Brain microvascular endothelial cell (primary cell): ENCODE data around the gene FBXW10B.
"Not testable (repeated sequence)": the region's sequence is repeated elsewhere in the genome, so short reads cannot be mapped to it uniquely, and the experiment has no call there.

ENCODE experiments used
- DNase-seq: peaks from one replicate; pipeline ENCODE4 v3.0.0-alpha.2; 2020
- H3K27ac ChIP-seq: fragments of 250-450 bp; sonication (Bioruptor Pico); 2 replicates; pipeline ENCODE4 v1.5.1; 2020; ENCODE audit warnings: mild to moderate bottlenecking, moderate library complexity
- H3K27me3 ChIP-seq: fragments of 250-450 bp; sonication (Bioruptor Pico); replicated peaks from 2 replicates; pipeline ENCODE4 v1.5.1; 2020; ENCODE audit warnings: mild to moderate bottlenecking
- H3K36me3 ChIP-seq: fragments of 250-450 bp; sonication (Bioruptor Pico); replicated peaks from 2 replicates; pipeline ENCODE4 v1.5.1; 2020; ENCODE audit warnings: mild to moderate bottlenecking
- H3K4me3 ChIP-seq: 2 replicates; pipeline ENCODE4 v1.5.1; 2011; ENCODE audit warnings: low read depth, mild to moderate bottlenecking, control low read depth, low read length, moderate library complexity
- in situ Hi-C: cut with HindIII; loops from 2 replicates; pipeline ENCODE4 v1.10.0; 2017; ENCODE audit warnings: low sequenced_read_pairs, low pct_ligation_motif_present

FBXW10B gene

DNA sequence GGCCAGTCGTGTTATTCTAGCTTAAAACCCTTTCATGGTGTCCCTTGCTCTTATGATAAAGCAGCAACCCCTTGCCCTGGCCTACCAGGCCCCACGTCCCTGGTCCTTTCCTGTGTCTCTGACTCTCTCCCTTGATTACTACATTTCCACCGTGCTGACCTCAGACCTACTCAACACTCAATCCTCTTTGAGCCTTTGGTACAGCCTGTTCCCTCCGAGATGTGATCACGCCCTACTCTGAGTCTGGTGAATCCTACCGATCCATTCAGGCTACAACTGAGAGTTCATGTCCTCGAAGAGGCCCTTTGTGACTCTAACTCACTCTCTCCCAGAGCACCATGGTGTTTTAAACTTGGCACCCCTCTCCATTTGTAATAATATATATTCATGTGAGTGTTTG, 10.5 kb upstream of the FBXW10B start:
- H3K27ac ChIP-seq, DNase-seq, H3K27me3 ChIP-seq, in situ Hi-C loops, H3K36me3 ChIP-seq, H3K4me3 ChIP-seq: not testable (repeated sequence)

DNA sequence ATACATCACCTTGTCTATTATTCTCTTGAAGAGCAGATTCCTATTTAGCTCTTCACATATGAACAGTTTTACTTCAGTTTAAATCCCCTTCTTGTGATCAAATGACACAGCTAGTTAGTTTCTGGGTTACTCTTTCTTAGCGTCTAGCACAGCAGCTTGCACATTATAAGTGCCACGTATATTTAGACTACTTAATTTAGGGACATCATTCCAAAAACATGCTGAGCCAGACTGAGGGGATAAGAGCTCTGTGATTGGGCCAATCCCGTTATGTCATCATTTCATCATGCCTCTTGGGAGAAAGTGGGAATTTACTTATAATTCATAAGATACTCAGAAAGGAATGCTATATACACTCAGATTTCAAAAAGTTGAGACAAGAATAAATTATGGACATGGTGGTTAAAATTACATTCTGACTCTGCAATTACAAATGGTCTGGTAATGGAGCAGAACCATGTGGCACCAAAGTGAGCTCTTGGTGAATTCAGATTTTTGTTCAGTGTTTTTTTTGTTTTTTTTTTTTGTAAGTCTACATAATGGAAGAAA, 4.2 kb upstream of the FBXW10B start:
- DNase-seq, H3K36me3 ChIP-seq, in situ Hi-C loops, H3K27ac ChIP-seq, H3K27me3 ChIP-seq, H3K4me3 ChIP-seq: not testable (repeated sequence)

DNA sequence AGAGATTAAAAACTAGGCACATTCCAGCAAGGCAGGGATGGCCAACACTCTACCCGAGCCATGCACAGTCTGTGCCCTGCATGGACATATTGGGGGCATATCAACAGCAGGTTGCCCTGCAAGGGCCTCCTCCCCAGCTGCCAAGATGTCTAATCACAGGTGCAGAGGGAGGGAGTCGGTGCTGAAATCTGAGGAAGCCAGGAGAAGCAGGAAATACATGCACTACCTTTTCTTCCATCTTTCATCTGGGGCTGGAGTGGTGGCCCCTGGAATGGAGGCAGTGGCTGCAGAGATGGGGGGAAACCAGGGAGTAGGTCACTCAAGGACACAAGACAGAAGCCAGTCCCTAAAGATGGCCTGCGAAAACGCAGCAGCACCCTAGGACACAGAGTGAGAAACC, 3.8 kb upstream of the FBXW10B start:
- H3K27me3 ChIP-seq, in situ Hi-C loops, H3K27ac ChIP-seq, H3K4me3 ChIP-seq, DNase-seq, H3K36me3 ChIP-seq: not testable (repeated sequence)

DNA sequence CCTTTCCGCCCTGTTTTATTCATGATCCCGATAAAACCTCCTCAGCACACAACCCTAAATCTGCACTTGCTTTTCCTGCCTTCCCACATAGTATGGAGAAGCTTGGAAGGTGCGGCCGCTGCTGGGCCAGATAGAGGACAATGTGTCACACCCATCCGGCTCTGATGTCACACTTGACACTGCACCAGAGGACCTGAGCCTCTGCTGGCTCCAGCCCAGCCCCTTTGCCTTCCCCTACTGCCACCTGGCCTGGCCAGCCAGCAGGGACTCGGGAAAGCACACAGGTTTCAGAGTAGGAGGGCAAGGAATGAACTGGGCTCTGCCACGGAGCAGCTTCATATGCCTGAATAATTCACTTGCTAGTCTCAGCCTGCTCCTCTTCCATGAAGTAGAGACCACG, 2.6 kb upstream of the FBXW10B start:
- DNase-seq, in situ Hi-C loops, H3K27me3 ChIP-seq, H3K27ac ChIP-seq, H3K36me3 ChIP-seq, H3K4me3 ChIP-seq: not testable (repeated sequence)

DNA sequence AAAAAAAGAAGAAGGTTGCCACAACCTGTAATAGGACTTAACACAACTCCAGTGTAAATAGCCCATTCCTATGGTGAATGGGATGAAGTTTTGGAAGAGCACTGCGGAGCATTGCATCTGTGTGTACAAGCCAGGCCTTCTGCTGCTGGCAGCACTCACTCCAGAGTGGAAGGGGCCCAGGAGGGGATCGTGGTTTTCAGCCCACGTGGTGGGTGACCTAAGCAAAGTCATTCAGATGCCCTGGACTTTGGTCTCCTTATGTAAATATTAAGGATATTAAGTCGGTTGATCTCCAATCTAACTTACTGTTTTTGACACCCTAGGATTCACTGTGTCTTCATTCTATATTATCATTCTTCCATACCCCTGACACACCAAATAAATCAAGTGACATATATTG, 2.7 kb downstream of the FBXW10B start:
- not testable (repeated sequence) for DNase-seq

DNA sequence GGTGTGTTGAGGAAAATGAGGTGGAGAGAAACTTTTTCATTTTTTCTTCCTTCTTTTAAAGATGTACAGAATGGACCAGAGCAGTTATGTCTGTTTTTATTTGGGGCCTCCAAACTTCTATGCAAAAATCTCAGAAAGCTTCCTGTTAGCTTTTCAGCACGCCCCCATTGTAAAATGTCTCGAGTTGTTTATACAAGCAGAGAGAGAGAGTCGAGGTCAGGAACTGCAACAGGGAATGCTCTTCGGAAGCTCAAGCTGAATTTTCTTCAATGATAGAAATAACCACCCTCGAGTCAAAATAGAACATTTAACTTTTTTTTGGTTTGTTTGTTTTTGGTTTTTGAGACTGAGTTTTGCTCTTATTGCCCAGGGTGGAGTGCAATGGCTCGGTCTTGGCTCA, 3.7 kb downstream of the FBXW10B start:
- H3K36me3 ChIP-seq, H3K27me3 ChIP-seq, in situ Hi-C loops, DNase-seq, H3K4me3 ChIP-seq, H3K27ac ChIP-seq: not testable (repeated sequence)

More for the DNA sequence above, 2.7 kb downstream of the FBXW10B start:
- H3K36me3 ChIP-seq, H3K27ac ChIP-seq, H3K27me3 ChIP-seq, in situ Hi-C loops, H3K4me3 ChIP-seq: not testable (repeated sequence)

DNA sequence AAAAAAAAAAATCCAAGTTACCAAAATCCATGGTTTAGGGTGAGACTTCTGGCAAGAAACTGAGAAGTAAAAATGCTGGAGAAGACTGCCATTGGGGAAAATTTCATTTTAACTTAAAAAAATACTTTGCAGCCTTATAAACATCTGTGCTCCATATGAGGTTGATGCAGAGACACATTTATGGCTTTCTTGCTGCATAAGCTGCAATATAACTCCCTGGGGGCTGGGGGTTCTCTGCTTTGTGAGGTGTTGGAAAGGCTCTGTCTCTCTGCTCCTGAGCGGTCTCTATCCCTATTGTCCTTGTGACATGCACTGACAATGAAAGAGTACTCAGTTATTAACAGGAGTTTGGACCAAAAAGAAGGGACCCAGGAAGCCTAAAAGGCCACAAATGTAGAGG, 6.4 kb downstream of the FBXW10B start:
- in situ Hi-C loops, H3K27ac ChIP-seq, DNase-seq, H3K36me3 ChIP-seq, H3K4me3 ChIP-seq, H3K27me3 ChIP-seq: not testable (repeated sequence)

DNA sequence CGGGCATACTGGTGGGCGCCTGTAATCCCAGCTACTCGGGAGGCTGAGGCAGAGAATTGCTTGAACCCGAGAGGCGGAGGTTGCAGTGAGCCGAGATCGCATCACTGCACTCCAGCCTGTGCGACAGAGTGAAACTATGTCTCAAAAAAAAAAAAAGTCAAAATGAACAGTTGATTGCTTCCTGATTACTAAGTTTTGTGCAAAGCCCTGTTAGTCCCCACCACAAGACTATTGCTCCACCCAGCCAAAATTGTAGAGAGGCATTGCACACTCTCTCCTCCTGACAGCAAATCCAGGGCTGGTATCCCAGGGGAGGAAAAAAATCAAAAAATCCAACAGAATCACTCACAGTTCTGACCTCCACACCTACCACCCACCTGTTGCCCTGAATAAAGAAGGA, 26.5 kb downstream of the FBXW10B start:
- DNase-seq, H3K36me3 ChIP-seq, H3K27ac ChIP-seq, H3K4me3 ChIP-seq, H3K27me3 ChIP-seq, in situ Hi-C loops: not testable (repeated sequence)

DNA sequence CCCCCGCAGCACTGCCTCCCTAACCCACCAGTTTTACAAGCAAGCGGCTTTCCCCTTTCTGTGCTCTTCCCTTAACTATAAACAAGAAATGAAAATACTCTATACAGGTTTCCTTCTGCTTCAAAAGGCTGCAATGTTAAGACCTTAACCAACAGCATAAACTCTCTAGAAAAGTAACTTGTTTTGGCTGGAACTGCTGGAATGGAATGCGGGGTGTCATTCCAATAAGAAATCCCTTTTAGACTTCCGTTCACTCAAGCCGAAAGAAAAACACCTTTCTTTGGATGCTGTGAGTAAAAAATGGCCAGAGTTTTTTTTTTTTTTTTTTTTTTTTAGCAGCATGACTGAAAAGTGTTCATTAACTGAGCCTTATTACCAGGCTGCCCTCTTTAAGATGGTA, 27.5 kb downstream of the FBXW10B start:
- H3K27me3 ChIP-seq, H3K36me3 ChIP-seq, in situ Hi-C loops, H3K4me3 ChIP-seq, DNase-seq, H3K27ac ChIP-seq: not testable (repeated sequence)

DNA sequence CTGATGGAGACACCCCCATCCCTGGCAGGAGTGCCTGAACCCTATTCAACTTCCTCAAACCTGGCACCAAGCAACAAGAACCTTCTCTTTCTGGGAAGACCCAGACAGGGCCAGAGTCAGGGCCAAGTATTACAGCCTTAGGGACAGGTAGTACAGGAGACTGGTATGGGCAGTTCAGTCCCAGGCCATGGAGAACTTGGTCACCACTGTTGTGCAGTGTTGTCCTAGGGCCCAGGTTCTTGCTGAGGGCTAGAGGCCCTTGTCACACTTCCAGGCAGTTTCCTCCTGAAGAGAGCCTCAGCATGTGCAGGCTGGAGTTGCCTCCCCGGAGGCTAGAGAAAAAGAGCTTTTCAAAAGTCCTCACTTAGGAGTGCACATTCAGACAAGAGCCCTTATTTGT, 28.7 kb downstream of the FBXW10B start:
- H3K27me3 ChIP-seq, DNase-seq, H3K4me3 ChIP-seq, H3K27ac ChIP-seq, in situ Hi-C loops, H3K36me3 ChIP-seq: not testable (repeated sequence)

DNA sequence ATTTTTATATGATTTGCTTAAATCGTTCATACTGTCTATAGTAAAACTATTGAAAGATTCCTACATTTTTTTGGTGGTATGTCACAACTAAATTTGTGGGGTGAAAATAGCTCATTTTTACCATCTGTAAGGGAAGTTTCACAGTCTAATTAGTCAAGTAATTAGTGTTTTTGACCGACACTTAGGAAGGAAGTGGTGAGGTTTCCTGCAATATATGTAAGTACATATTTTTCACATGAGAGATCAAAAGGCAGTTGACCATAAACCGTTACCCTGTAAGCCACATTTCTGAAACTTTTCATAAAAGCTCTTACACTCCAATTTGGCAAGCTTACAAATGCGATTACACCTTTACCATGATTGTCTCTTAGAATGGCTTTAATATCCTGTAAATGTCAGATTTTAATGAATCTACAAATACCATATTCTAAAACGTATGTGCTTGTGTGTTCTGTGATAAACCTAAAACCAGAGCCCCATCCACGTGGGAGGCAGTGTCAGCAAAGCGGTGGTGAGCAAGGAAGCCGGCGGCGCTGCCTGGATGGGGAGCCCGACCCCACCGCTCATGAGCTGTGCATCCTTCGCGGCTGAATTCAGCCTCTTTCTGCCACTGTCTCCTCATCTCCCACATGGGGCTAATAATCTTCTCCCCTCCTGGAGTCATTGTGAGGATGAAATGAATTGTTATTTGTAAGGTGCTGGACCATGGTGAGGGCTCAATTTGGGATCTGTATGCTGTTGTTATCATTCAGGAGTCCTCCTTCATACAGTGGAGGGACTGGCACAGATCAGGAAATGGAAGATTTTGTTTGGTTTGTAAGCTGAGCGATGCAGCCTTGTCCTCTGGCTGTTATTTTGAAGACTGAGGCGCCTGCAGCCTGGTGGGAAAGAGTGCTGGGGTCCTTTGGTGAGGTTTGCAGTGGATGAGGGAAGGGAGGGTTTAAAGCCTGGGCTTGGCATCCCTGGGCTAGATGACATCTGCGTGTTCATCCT, 29.7 kb downstream of the FBXW10B start:
- H3K36me3 ChIP-seq, H3K27me3 ChIP-seq, H3K4me3 ChIP-seq, H3K27ac ChIP-seq, in situ Hi-C loops, DNase-seq: not testable (repeated sequence)

DNA sequence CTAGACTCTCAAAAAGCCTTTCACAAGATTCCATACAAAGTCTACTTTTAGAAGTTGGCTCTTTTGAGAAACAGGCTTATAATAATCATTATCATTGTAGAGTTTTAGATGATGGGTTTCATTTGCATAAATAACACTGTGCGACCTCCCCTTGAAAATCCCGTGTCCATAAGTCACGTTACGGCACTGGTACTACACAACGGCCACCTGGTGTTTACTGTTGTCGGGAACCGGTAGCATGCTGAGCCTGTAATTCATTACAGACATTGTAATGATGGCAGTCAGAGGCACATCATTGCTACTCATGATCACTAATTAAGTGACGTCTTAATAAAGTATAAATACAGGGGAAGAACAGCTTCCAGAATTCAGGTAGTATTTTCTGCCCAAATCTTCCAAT, 31.5 kb downstream of the FBXW10B start:
- DNase-seq, H3K4me3 ChIP-seq, H3K27ac ChIP-seq, in situ Hi-C loops, H3K27me3 ChIP-seq, H3K36me3 ChIP-seq: not testable (repeated sequence)

DNA sequence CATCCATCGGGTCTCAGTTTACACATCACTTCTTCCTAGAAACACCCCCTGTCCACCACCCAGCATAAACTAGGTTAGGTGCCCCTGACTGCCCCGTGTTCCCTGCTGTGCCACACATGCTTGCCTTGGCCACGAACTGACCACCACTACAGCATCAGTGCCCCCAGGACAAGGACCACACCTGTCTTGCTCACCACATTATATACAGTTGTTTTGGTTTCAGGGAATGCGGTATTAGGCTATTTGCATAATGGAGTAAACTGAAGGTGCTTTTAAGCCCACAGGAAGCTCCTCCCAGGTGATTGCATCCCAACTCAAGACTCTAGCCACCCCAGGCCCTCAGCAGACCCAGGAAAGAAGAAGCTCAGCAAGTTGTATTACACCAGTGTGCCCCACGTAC, 36.2 kb downstream of the FBXW10B start:
- H3K27me3 ChIP-seq, H3K36me3 ChIP-seq, H3K4me3 ChIP-seq, in situ Hi-C loops, DNase-seq, H3K27ac ChIP-seq: not testable (repeated sequence)

DNA sequence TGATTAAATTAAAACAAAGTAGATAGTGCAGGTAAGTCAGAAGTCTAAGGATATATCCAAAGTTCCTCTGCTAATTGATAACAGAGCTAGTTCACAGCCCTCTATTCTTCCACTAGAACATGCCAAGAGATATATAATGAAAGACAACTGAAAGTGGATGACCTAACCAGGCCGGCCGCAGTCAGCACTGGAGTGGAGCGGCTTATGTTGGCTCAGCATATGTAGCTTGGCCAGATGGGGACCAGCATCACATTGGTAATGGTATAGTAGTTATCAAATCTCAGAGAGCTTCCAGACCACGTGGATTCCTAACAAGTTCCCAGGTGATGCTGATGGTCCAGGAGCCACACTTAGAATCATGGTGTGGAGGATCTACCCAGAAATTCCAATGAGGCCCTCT, 38.0 kb downstream of the FBXW10B start:
- in situ Hi-C loops, H3K36me3 ChIP-seq, H3K4me3 ChIP-seq, H3K27me3 ChIP-seq, DNase-seq, H3K27ac ChIP-seq: not testable (repeated sequence)

DNA sequence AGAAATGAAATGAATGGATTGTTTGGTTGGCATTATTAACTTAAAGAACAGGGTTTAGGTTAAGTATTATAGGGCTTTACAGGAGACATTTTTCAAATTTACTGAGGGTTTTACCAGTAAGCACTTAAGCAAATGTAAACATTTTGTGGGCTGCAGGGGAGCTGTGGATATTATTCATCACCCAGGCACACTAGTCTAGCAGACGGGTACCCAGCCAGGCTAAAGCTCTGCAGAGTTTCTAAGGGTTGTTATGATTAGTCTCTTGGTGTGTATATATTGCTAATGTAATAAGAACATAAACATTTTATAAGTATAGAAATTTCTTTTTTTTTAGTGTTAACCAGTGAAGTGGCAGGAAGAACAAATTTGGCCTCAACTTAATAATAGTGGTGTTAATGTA, 42.7 kb downstream of the FBXW10B start:
- H3K4me3 ChIP-seq, H3K27ac ChIP-seq, DNase-seq, in situ Hi-C loops, H3K27me3 ChIP-seq, H3K36me3 ChIP-seq: not testable (repeated sequence)
